Ovary (tissue), 9 donors: Measurements from ENCODE around the gene ADCY9. TPM values are rescaled to one million over a fixed set of nuclear protein-coding genes. Genes with fewer than 3 reads are reported as not detected.
"Not testable (repeated sequence)": the region's sequence is repeated elsewhere in the genome, so short reads cannot be mapped to it uniquely, and the experiment has no call there.

ENCODE experiments used
- DNase-seq, 5 donors: peaks; one replicate each; pipeline ENCODE4 v3.0.0-alpha.2; 2019 to 2020
- H3K27ac ChIP-seq, 2 donors: fragments of 200-600 bp; one replicate each; pipeline versions ENCODE4 v1.5.1 to v1.8.0; 2019 to 2022
- H3K27me3 ChIP-seq: fragments of 200-600 bp; one replicate; pipeline ENCODE4 v1.8.0; 2022
- H3K36me3 ChIP-seq: fragments of 200-600 bp; sonication (generic); one replicate; pipeline ENCODE4 v1.5.1; 2019
- H3K4me1 ChIP-seq: one replicate; pipeline ENCODE4 v1.8.1; 2013; ENCODE audit warnings: mild to moderate bottlenecking, moderate library complexity; ENCODE audit not compliant: insufficient read depth
- H3K4me3 ChIP-seq: fragments of 200-600 bp; sonication (generic); one replicate; pipeline ENCODE4 v1.5.1; 2017
- H3K9me3 ChIP-seq, 2 donors: fragments of 200-600 bp in 1 of 2; sonication (generic) in 1 of 2; one replicate each; pipeline versions ENCODE4 v1.5.1 to v1.8.1; 2013 to 2019; ENCODE audit warnings: mild to moderate bottlenecking in 1 of 2, moderate library complexity in 1 of 2
- CTCF ChIP-seq, 3 donors: fragments of 450-650 bp in 2 of 3; fragments of 200-600 bp in 1 of 3; IDR thresholded peaks; one replicate each; pipeline versions ENCODE4 v1.5.1 to v1.8.0; 2016 to 2022; ENCODE audit warnings: antibody characterized with exemption in 3 of 3, mild to moderate bottlenecking in 1 of 3
- EP300 ChIP-seq: sonication (generic); formaldehyde crosslinking; IDR thresholded peaks from one replicate; pipeline ENCODE4 v1.6.1; 2017; ENCODE audit warnings: antibody characterized with exemption
- POLR2A ChIP-seq: fragments of 450-650 bp; IDR thresholded peaks from one replicate; pipeline ENCODE4 v1.6.1; 2017; ENCODE audit warnings: antibody characterized with exemption, mild to moderate bottlenecking, moderate library complexity
- WGBS, 3 donors: extraction: QIAGEN DNeasy Blood & Tissue Kit in 1 of 3; methylation state at CpG; one replicate each; pipeline versions ENCODE4 v1.1.5 to v1.1.7; 2013 to 2017; 5-methylcytosine and 5-hydroxymethylcytosine counted together
- intact Hi-C, 4 donors: fragments of 100-400 bp; cut with DNase I; formaldehyde crosslinking; loops; one replicate each; pipeline versions ENCODE4 v1.11.0 to v1.15.1; 2022 to 2023
- polyA plus RNA-seq, 2 donors: library from polyadenylated mRNA; stranded (reverse); fragments of 200-250 nt in 1 of 2; fragments of 350-450 nt in 1 of 2; fragmentation: Illumina TruSeq in 1 of 2; extraction: RNeasy Lipid Tissue Mini Kit (QIAGEN cat#74804) in 1 of 2; gene quantifications; one replicate each; pipeline ENCODE4 v1.2.3, GENCODE V29; 2013 to 2014
- total RNA-seq, 7 donors: library from RNA; depleted of rRNA in 2 of 7; stranded (reverse); fragments of >200 nt in 2 of 7; fragmentation: NEBNext Ultra II Directional in 3 of 7; extraction: Animal tissue kit (Norgen Biotek cat#: 25700) in 3 of 7; gene quantifications; one replicate each; pipeline versions ENCODE4 v1.1.0 to v1.2.4, GENCODE V29; 2016 to 2023
- donor health status: DM: no; HTN: no; CAD: no; lungs with moderate emphysema.
- donor health status: DM: no; HTN: no; CAD: no.
- donor health status: Bipolar disorder and iron deficiency.
- donor health status: DM: yes; HTN: yes; CAD: no.
- donor health status: DM: no; HTN: no; CAD: no.
- donor health status: DM: yes; HTN: yes; CAD: no.

ADCY9 gene
- total and polyA plus RNA-seq, 9 donors, result 10.7 to 31.3 (median 23.3) TPM

DNA sequence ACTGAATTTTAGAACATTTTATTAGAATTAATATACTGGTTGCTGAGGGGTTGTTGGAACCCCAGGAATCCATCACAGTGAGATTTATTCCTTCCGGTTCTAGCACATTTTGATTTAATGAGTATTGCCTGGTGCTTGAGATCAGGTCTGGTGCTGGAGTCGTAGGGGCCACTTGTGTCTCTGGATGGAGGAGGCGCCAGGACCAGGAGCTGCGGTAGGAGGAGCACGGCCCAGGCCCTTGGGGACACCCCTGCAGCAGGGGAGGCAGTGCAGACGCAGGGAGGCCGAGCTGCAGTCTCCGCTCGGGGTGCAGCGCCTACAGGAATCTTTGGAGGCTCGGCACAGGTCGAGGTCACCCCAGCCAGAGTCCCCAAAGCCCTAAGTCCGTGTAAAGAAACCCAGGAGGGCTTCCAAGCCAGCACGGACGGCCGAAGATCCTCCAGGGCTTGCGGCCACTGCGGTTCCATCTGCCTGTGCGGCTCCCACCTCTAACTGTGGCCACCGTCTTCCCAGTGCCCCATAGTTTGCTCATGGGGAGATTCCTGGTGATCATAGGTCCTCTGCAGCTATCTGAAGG is 169.6 kb downstream of the ADCY9 start:
- Histone ChIP-seq H3K27me3 (no peaks in the 10 kb centered on the region), H3K36me3 (no peaks in the 10 kb centered on the region), H3K27ac (no peak overlapping the region), H3K9me3 (no peaks in the 10 kb centered on the region), H3K4me3 (no peak overlapping the region), H3K4me1 (peaks cover 13% of the 10 kb centered on the region)
- TF ChIP-seq EP300, result no peak
- TF ChIP-seq POLR2A, result no peak
- no peak for TF ChIP-seq CTCF (IDR thresholded peaks at IDR 0.05)
- intact Hi-C loops, result no loop called here
- DNase-seq, result no peak
- whole genome bisulfite sequencing, 3 donors, result 78 to 86% (median 84%) methylated on average over 20 of the region's 20 CpGs

- H3K9me3 ChIP-seq, result no peaks in the 10 kb centered on the region
- H3K36me3 ChIP-seq, result no peaks in the 10 kb centered on the region
- H3K27ac ChIP-seq, result no peak overlapping the region
- WGBS, 3 donors, result 20 to 26% (median 22%) methylated on average over 11 of the region's 11 CpGs
- TF ChIP-seq CTCF (IDR thresholded peaks at IDR 0.05) (no peak), POLR2A (no peak), EP300 (no peak)
- peaks cover 12% of the 10 kb centered on the region for H3K4me1 ChIP-seq
- intact Hi-C loops, result no loop called here
- H3K27me3 ChIP-seq, result no peaks in the 10 kb centered on the region
- peak in 3 of 5 donors; percentile 57 to 60 (median 58) for DNase-seq
- no peak overlapping the region for H3K4me3 ChIP-seq
Observed at GRCh38 chr16:3945751-3946603, 170.3 kb downstream of the ADCY9 start.

DNA sequence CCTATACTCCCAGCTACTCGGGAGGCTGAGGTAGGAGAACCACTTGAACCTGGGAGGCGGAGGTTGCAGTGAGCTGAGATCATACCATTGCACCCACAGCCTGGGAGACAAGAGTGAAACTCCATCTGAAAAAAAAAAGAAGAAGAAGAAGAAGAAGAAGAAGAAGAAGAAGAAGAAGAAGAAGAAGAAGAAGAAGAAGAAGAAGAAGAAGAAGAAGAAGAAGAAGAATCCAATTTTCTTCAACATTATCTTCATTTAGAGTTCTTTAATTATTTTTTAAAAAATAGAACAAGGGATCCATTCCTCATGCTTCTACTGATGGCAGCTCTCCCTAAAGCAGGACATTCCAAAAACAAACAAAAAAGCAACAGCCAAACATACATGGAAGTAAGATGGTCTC is 171.8 kb downstream of the ADCY9 start:
- H3K27me3 ChIP-seq, DNase-seq, H3K4me1 ChIP-seq, H3K4me3 ChIP-seq, H3K36me3 ChIP-seq, H3K27ac ChIP-seq, H3K9me3 ChIP-seq, intact Hi-C loops: not testable (repeated sequence)
- WGBS, 3 donors, result 95 to 97% (median 96%) methylated on average over 2 of the region's 2 CpGs

DNA sequence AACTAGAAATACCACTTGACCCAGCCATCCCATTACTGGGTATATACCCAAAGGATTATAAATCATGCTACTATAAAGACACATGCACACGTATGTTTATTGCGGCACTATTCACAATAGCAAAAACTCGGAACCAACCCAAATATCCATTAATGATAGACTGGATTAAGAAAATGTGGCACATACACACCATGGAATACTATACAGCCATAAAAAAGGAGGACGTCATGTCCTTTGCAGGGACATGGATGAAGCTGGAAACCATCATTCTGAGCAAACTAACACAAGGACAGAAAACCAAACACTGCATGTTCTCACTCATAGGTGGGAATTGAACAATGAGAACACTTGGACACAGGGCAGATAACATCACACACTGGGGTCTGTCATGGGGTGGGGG is 174.1 kb downstream of the ADCY9 start:
- H3K27ac ChIP-seq, DNase-seq, intact Hi-C loops, H3K36me3 ChIP-seq, H3K9me3 ChIP-seq, H3K4me1 ChIP-seq, H3K27me3 ChIP-seq, H3K4me3 ChIP-seq: not testable (repeated sequence)
- 96 to 97% (median 96%) methylated on average over 4 of the region's 4 CpGs for WGBS, 3 donors

DNA sequence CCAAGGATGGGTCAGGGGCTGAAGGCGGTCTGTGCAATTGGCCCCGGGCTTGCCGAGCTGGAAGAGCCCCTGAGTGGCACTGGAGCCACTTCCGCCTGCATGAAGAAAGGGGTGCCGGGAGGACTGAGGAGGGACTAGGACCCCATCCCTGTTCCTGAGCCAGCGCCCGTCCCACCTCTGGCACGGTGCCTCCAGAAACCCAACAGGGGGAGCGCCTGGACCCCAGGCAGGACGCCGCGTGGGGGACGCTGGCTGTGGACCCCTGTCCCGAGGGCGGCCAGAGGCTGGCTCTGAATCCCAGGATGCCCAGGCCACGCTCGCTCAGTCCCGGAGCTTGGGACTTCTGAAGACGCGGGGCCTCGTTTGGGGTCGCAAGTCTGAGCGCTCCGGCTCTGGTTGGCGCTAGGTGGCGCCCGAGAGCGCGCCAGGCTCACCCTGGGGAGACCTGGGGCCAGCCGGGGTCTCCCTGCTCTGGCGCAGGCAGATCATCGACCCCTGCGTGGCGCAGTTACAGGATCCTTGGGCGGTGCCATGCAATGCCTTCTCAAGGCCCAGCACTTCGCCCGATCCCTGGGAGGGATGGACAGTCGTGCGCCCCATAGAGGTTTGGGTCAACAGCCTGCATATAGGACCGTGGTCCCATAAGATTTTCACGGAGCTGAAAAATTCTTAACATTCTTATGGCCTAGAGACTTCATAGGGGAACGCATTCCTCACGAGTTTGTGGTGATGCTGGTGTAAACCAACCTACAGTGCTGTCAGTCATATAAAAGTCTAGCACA is 177.2 kb downstream of the ADCY9 start:
- Histone ChIP-seq H3K27me3 (no peaks in the 10 kb centered on the region), H3K36me3 (no peaks in the 10 kb centered on the region), H3K4me1 (peaks cover 6% of the 10 kb centered on the region), H3K27ac (no peak overlapping the region), H3K4me3 (peak overlapping the region; percentile 48), H3K9me3 (no peaks in the 10 kb centered on the region)
- peak; percentile 59 to 81 (median 78) for DNase-seq
- intact Hi-C loops, result no loop called here
- TF ChIP-seq CTCF (IDR thresholded peaks at IDR 0.05) (peak; percentile 82 to 98 (median 87)), EP300 (no peak), POLR2A (no peak)
- 2 to 3% (median 3%) methylated on average over 41 to 43 of the region's 43 CpGs for WGBS, 3 donors
